Neural cell (in vitro differentiated cells): ENCODE measurements around the gene PCYT2. TPM values are rescaled to one million over a fixed set of nuclear protein-coding genes. Genes with fewer than 3 reads are reported as not detected.

Source experiments
- H2AFZ ChIP-seq: fragments of 200-600, 300-800 bp; sonication (generic), shearing (Covaris generic); 2 replicates; pipeline ENCODE4 v1.6.0; 2014; ENCODE audit warnings: low read depth, mild to moderate bottlenecking, antibody characterized with exemption, low read length, moderate library complexity
- H3F3A ChIP-seq: fragments of 200-600 bp; shearing (Covaris generic); 2 replicates; pipeline ENCODE4 v1.6.1; 2016; ENCODE audit warnings: mild to moderate bottlenecking, moderate library complexity, mixed read lengths, antibody characterized with exemption, low read length; ENCODE audit not compliant: insufficient read depth, poor library complexity, severe bottlenecking
- H3K27ac ChIP-seq: fragments of 200-600, 300-800 bp; sonication (generic), shearing (Covaris generic); 2 replicates; pipeline ENCODE4 v1.5.1; 2014; ENCODE audit warnings: mild to moderate bottlenecking, low read length, moderate library complexity
- H3K27me3 ChIP-seq: fragments of 300-800, 200-600 bp; sonication (generic), shearing (Covaris generic); 2 replicates; pipeline ENCODE4 v1.6.0; 2014; ENCODE audit warnings: mild to moderate bottlenecking, low read depth, low read length, moderate library complexity; ENCODE audit not compliant: insufficient read depth
- H3K36me3 ChIP-seq: fragments of 300-800, 200-600 bp; sonication (generic), shearing (Covaris generic); 2 replicates; pipeline ENCODE4 v1.5.1; 2014; ENCODE audit warnings: mild to moderate bottlenecking, antibody characterized with exemption, low read length, moderate library complexity; ENCODE audit not compliant: insufficient read depth
- H3K4me2 ChIP-seq: fragments of 300-800, 200-600 bp; sonication (generic), shearing (Covaris generic); 2 replicates; pipeline ENCODE4 v1.6.0; 2014; ENCODE audit warnings: mild to moderate bottlenecking, low read length
- H3K4me3 ChIP-seq: fragments of 300-800, 200-600 bp; sonication (generic), shearing (Covaris generic); 2 replicates; pipeline ENCODE4 v1.5.1; 2014; ENCODE audit warnings: mild to moderate bottlenecking, low read length, moderate library complexity
- H3K79me2 ChIP-seq: fragments of 200-600 bp; shearing (Covaris generic); replicated peaks from 2 replicates; pipeline ENCODE4 v1.6.0; 2014; ENCODE audit warnings: mild to moderate bottlenecking, low read length, moderate library complexity; ENCODE audit not compliant: insufficient read depth
- H3K9ac ChIP-seq: fragments of 300-800, 200-600 bp; sonication (generic), shearing (Covaris generic); 2 replicates; pipeline ENCODE4 v1.6.1; 2016; ENCODE audit warnings: mild to moderate bottlenecking, low read length, mixed read lengths
- H3K9me2 ChIP-seq: fragments of 200-600 bp; shearing (Covaris generic); 2 replicates; pipeline ENCODE4 v1.6.1; 2016; ENCODE audit warnings: mild to moderate bottlenecking, low read length, mixed read lengths; ENCODE audit not compliant: insufficient read depth
- H3K9me3 ChIP-seq: fragments of 200-600, 300-800 bp; sonication (generic), shearing (Covaris generic); 2 replicates; pipeline ENCODE4 v1.6.1; 2016; ENCODE audit warnings: mild to moderate bottlenecking, mixed run types, low read length, moderate library complexity, mixed read lengths
- H4K20me1 ChIP-seq: fragments of 200-600 bp; shearing (Covaris generic); 2 replicates; pipeline ENCODE4 v1.6.1; 2016; ENCODE audit warnings: mild to moderate bottlenecking, mixed run types; ENCODE audit not compliant: insufficient read depth
- EP300 ChIP-seq: fragments of 450-650 bp; conservative IDR thresholded peaks from 2 replicates; pipeline ENCODE4 v1.6.1; 2014; ENCODE audit warnings: antibody characterized with exemption, mild to moderate bottlenecking, moderate library complexity; ENCODE audit not compliant: poor library complexity, severe bottlenecking
- EZH2 ChIP-seq: fragments of 200-600, 300-800 bp; shearing (Covaris generic), sonication (generic); IDR thresholded peaks from 2 replicates; pipeline ENCODE4 v1.6.1; 2014; ENCODE audit warnings: antibody characterized with exemption, low read length, borderline replicate concordance, mild to moderate bottlenecking; ENCODE audit not compliant: insufficient read depth, poor library complexity, severe bottlenecking
- MXI1 ChIP-seq: fragments of 450-650 bp; conservative IDR thresholded peaks from 2 replicates; pipeline ENCODE4 v1.6.1; 2014; ENCODE audit warnings: antibody characterized with exemption, mild to moderate bottlenecking; ENCODE audit not compliant: poor library complexity, severe bottlenecking
- POLR2AphosphoS5 ChIP-seq: IDR thresholded peaks from 2 replicates; pipeline ENCODE4 v1.6.1; 2012
- RAD21 ChIP-seq: fragments of 450-650 bp; conservative IDR thresholded peaks from 2 replicates; pipeline ENCODE4 v1.6.1; 2014; ENCODE audit warnings: antibody characterized with exemption, mild to moderate bottlenecking, moderate library complexity
- REST ChIP-seq: IDR thresholded peaks from 2 replicates; pipeline ENCODE4 v1.6.1; 2012; ENCODE audit warnings: borderline replicate concordance
- SMC3 ChIP-seq: fragments of 450-650 bp; conservative IDR thresholded peaks from 2 replicates; pipeline ENCODE4 v1.6.1; 2014; ENCODE audit warnings: antibody characterized with exemption, mild to moderate bottlenecking, moderate library complexity; ENCODE audit not compliant: poor library complexity
- TAF1 ChIP-seq: IDR thresholded peaks from 2 replicates; pipeline ENCODE4 v1.6.1; 2012; ENCODE audit warnings: low read depth
- polyA plus RNA-seq: library from polyadenylated mRNA; depleted of rRNA; stranded (reverse); fragments of >200 nt; gene quantifications from 2 replicates; pipeline ENCODE4 v1.2.3, GENCODE V29; 2014
- TF ChIP-seq, protein P1 (sequence below): fragments of 450-650 bp; IDR thresholded peaks from 2 replicates; pipeline ENCODE4 v1.5.1; 2014; ENCODE audit warnings: antibody characterized with exemption, mild to moderate bottlenecking, moderate library complexity; ENCODE audit not compliant: poor library complexity, severe bottlenecking

The PCYT2 gene
- polyA plus RNA-seq, 1 donor from 2014 or later, result 35.3 TPM

DNA sequence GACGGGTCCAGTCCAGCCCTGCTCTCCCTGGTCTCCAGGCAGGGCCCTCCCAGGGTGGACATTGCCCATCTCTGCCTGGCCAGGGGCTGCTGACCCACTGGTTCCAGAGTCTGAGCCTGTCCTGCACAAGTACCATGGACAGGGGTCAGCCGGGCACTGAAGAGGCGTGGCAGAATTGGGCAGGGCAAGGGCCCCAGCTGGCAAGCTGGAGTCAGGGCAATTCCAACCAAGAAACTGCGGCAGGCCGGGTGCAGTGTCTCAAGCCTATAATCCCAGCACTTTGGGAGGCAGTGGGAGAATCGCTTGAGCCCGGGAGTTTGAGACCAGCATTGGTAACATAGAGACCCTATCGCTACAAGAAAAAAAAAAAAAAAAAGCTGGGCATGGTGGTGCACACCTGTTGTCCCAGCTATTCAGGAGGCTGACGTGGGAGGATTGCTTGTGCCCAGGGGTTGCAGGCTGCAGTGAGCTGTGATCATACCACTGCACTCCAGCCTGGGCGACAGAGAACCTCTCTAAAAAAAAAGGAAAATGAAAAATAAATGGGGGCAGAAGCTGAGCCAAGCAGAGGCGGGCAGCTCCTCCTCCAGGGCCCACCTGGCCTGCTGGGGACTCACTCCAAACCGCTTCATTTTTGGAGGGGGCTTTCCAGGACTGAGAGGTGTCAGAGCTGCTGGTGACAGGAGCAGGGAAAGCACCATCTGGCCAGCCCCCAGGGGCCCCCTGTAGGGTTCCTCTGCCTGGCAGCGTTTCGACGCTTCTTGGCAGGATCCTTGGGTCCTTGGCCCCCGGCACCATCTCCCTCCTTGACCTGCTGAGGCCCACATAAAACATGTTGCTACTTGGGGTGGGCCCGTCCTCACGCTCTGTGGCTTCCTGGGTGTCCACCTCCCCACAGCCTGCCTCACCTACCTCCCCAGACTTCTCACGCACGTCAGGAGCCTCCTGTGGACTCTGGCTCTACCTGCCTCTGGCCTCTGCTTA lies 19.2 kb upstream of the PCYT2 start:
- H3F3A ChIP-seq, result no peaks in the 10 kb centered on the region
- H3K9me3 ChIP-seq, result no peaks in the 10 kb centered on the region
- H3K27me3 ChIP-seq, result no peaks in the 10 kb centered on the region
- no peaks in the 10 kb centered on the region for H4K20me1 ChIP-seq
- no peak for TF ChIP-seq REST
- TF ChIP-seq SMC3, result no peak
- no peak for TF ChIP-seq EZH2
- no peak for TF ChIP-seq RAD21
- no peak for TF ChIP-seq POLR2AphosphoS5
- TF ChIP-seq TAF1, result no peak
- TF ChIP-seq EP300, result no peak
- TF ChIP-seq, protein P1, sequence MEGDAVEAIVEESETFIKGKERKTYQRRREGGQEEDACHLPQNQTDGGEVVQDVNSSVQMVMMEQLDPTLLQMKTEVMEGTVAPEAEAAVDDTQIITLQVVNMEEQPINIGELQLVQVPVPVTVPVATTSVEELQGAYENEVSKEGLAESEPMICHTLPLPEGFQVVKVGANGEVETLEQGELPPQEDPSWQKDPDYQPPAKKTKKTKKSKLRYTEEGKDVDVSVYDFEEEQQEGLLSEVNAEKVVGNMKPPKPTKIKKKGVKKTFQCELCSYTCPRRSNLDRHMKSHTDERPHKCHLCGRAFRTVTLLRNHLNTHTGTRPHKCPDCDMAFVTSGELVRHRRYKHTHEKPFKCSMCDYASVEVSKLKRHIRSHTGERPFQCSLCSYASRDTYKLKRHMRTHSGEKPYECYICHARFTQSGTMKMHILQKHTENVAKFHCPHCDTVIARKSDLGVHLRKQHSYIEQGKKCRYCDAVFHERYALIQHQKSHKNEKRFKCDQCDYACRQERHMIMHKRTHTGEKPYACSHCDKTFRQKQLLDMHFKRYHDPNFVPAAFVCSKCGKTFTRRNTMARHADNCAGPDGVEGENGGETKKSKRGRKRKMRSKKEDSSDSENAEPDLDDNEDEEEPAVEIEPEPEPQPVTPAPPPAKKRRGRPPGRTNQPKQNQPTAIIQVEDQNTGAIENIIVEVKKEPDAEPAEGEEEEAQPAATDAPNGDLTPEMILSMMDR, result no peak
- no peak overlapping the region for H2AFZ ChIP-seq
- no peak overlapping the region for H3K9ac ChIP-seq
- H3K9me2 ChIP-seq, result no peaks in the 10 kb centered on the region
- no peaks in the 10 kb centered on the region for H3K36me3 ChIP-seq
- H3K79me2 ChIP-seq, result peaks cover 13% of the 10 kb centered on the region
- no peak overlapping the region for H3K4me2 ChIP-seq
- H3K27ac ChIP-seq, result no peak overlapping the region
- no peak overlapping the region for H3K4me3 ChIP-seq

DNA sequence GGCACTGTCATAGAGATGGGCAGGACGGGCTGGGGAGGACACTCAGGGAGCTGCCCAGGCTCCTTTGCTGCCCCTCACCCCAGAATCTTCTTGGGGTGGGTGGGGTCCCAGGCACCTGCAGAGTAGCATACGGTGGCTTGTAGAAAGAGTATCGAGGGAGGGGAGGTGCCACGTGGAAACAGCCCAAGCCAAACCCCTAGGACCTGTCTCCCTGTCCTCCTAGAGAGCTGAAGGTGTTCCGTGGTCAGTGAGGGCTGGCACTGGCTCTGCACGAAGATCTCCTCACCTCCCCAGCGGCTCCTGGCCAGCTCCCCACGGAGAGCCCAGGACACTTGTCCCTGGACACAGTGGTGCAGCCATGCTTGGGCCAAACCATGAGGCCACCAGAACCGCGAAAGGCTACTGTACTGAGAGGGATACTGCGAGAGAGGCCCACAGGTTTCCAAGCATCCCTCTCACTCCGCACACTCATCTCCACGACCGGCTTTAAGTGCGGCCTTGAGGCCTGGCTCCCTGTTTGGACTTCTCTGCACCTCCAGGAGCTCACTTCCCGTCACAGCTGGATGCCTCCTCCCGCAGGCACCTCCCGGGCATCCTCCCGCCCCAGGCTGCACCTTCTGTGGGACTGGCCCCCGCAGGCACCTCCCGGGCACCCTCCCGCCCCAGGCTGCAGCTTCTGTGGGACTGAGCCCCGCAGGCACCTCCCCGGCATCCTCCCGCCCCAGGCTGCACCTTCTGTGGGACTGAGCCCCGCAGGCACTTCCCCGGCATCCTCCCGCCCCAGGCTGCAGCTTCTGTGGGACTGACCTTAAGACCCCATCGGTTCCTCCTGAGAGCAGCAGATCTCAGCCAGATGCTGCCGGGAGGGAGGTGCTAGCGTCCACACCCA lies 18.3 kb upstream of the PCYT2 start:
- Histone ChIP-seq H3K4me3 (no peak overlapping the region), H3K4me2 (no peak overlapping the region), H3K9ac (no peak overlapping the region)

More for the DNA sequence above, 18.3 kb upstream of the PCYT2 start:
- H3K79me2 ChIP-seq, result peaks cover 19% of the 10 kb centered on the region
- no peaks in the 10 kb centered on the region for H3F3A ChIP-seq
- no peaks in the 10 kb centered on the region for H3K9me3 ChIP-seq
- no peaks in the 10 kb centered on the region for H3K36me3 ChIP-seq
- no peak overlapping the region for H2AFZ ChIP-seq
- H3K27me3 ChIP-seq, result no peaks in the 10 kb centered on the region
- no peaks in the 10 kb centered on the region for H3K9me2 ChIP-seq
- H4K20me1 ChIP-seq, result no peaks in the 10 kb centered on the region
- H3K27ac ChIP-seq, result no peak overlapping the region
- TF ChIP-seq, protein P1, result no peak
- TF ChIP-seq SMC3, result no peak
- no peak for TF ChIP-seq EZH2
- TF ChIP-seq REST, result no peak
- no peak for TF ChIP-seq TAF1
- TF ChIP-seq POLR2AphosphoS5, result no peak
- TF ChIP-seq EP300, result no peak
- TF ChIP-seq MXI1, result no peak
- TF ChIP-seq RAD21, result no peak
